GM21737 (cell line): ENCODE measurements around the gene BFSP2.

Experiments used
- ATAC-seq: cut with Tn5 transposase; IDR thresholded peaks from one replicate; pipeline ENCODE4 v1.9.1; 2021; ENCODE audit warnings: mild to moderate bottlenecking, moderate library complexity; ENCODE audit not compliant: unreplicated experiment

The BFSP2 gene, protein sequence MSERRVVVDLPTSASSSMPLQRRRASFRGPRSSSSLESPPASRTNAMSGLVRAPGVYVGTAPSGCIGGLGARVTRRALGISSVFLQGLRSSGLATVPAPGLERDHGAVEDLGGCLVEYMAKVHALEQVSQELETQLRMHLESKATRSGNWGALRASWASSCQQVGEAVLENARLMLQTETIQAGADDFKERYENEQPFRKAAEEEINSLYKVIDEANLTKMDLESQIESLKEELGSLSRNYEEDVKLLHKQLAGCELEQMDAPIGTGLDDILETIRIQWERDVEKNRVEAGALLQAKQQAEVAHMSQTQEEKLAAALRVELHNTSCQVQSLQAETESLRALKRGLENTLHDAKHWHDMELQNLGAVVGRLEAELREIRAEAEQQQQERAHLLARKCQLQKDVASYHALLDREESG

DNA sequence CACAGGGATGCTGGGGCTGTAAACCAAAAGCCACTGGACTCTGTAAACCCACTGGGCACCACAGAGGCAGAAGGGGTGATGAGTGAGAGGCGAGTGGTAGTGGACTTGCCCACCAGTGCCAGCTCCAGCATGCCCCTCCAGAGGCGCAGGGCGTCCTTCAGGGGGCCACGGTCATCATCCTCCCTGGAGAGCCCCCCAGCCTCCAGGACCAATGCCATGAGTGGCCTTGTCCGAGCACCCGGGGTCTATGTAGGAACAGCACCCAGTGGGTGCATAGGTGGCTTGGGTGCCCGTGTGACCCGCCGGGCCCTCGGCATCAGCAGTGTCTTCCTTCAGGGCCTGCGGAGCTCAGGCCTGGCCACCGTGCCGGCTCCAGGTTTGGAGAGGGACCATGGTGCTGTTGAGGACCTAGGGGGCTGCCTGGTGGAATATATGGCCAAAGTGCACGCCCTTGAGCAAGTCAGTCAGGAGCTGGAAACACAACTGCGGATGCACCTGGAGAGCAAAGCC is at the start of gene BFSP2:
BFSP2 (plus strand) TSS at position 51 of the 510 bp plus-strand sequence; CDS start at position 79, 28 bp downstream.
- ATAC-seq: no peak

DNA sequence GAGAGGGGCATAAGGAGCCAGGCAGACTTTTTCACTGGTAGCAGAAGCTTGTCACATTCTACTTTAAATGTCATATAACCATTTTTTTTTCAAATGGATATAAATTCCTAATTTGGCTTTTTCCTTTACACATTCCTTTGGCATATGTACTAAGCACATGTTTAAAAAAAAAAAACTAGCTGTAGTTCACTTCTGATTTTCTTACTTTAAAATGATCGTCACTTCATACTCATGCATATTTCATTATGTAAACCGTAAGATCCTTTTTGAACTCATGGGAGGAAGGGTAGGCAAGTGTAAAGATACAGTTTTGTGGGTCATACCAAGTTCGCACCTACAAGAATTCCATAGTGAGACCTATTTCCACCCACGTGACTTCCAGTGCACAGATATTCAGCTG is 45.1 kb upstream of the BFSP2 start:
- no peak for ATAC-seq

DNA sequence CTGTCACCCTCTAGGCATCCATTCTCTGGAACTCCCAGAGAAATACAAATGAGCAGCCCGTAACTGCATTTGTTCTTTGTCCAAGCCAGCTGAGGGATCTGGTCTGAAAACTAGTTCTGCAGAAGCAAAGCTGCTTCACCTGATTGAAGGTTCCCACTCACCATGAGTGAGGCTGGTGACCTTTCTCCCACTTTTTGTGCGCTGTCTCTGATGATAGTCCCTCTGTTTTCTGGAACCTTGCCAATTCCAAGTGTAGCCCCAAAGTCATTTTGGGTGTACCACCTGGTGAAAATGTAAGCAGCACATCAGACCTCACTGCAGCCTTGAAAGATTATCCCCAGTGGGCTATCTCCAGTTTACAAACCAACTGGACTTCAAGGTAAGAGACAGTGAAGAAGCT is 39.4 kb upstream of the BFSP2 start:
- no peak for ATAC-seq

DNA sequence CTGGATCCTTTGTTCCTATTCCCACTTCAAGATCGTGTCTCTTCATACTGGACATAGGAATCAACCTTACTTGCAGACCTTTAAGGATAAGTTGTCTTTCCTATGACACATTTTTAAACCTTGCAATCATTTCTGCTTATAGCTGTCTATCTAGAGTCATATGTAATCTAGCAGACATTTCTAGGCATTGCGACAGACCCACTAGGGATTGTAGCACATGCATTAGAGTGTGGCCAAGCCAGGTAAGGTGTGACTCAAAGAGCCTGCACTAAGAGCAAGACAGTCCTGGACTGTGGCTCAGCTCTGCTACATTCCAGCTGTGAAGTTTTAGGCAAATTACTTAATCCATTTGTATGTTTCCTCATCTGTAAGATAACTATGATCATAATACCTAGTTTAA is 38.8 kb upstream of the BFSP2 start:
- ATAC-seq: no peak

DNA sequence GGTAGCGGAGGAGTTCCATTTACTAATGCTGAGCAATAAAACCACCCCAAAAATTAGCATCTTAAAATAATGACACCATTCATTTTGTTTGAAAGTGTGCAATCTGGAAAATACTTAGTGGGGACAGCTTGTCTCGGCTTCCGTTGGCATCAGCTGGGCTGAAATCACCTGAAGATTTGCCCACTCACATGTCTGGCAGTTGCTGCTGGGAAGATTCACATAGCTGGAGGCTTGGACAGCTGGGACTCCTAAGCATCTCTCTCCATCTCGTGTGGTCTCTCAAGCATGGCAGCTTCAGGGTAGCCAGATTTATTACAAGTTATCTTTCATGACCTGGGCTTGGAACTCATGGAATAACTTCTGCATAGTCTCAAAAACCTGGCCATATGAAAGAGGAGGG is 38.4 kb upstream of the BFSP2 start:
- ATAC-seq: no peak

DNA sequence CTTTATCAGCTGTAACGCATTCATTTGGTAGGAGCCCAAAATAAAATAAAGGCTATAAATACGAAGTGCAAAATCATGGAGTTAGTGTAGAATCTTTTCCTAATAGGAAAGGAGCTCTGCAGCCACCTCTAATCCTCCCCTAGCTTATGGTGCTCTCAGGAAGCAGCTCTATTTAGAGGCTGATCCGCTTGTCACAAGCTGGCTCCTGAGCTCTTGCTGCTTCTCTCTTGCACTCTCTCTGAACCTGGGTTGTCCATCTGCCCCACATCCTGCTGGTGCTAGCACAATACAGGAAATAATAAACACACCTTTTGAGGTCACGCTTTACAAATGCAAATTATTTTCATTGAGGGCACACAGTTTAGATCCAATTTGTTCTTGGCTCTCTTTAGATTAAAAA is 37.3 kb upstream of the BFSP2 start:
- no peak for ATAC-seq

DNA sequence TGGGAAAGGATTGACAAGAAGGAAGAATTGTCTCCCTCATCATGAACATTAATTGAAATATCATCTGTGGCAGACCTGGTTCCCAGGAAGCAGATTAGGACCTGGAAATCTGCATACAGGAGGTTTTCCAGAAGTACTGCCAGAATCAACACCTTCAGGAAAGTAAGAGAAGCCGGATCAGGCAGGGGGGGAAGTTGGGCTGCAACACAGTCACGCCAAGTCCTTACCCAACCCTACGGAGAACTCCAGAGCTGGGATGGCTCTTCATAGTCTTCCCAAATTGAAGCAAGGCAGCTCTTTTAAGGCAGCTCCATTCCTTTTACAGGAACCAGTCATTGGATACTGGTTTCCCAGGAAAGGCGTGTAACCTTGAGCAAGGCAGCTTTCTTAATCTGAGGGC is 35.2 kb upstream of the BFSP2 start:
- no peak for ATAC-seq

DNA sequence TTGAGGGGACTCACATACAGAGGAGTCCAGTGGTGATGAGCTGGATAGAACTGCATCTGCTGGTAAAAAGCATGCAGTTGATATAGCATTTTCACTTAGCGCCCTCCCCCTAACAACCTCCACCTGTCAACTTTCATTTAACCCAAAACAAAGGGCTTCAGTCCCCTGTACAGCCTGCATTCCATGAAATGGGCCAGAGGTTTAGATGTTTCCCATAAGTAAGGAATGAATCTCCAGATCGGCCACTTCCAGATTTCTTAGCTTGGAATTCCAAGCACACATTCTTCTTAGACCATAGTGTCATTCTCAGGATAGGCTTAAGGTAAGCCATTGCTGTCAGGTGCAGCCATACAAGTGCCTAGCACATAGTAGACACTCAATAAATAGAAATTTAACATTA is 32.9 kb upstream of the BFSP2 start:
- ATAC-seq: no peak

DNA sequence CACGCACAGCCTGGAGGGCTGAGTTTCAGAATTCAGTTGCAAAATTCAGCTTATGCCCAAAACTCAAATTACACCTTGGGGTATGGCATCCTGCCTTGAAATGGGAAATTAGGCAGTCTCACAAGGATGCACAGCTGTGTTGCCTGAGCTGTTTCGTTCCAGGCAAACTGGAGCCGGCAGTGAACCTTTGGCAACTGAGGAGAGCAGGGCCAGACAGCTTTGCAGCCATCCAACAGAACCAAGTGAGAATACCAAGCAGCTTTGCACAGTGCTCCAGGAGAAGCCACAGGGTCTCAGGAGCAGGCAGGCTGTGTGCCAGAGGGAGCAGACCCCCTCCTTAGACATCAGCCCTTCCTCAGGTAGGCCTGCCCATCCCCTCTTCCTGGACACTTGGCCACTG is 32.5 kb upstream of the BFSP2 start:
- ATAC-seq: no peak

DNA sequence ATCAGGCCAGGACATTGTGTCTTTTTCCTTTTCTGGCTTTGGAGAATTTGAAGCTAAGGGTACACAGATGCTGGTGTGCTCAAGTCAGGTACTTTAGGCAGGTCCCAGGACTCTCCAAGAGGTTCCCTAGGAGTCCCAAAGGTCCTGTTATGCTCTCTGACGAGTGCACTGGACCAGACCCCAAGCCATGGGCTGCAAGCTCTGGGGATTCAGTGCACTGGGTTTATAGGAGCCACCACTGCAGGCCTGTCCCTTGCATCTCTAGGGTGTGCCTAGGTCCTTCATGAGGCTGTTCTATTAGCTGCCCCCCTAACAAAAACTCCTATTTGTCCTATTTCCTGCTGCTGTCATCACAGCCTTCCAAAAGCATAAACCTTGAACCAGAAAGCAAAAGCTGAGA is 31.9 kb upstream of the BFSP2 start:
- no peak for ATAC-seq

DNA sequence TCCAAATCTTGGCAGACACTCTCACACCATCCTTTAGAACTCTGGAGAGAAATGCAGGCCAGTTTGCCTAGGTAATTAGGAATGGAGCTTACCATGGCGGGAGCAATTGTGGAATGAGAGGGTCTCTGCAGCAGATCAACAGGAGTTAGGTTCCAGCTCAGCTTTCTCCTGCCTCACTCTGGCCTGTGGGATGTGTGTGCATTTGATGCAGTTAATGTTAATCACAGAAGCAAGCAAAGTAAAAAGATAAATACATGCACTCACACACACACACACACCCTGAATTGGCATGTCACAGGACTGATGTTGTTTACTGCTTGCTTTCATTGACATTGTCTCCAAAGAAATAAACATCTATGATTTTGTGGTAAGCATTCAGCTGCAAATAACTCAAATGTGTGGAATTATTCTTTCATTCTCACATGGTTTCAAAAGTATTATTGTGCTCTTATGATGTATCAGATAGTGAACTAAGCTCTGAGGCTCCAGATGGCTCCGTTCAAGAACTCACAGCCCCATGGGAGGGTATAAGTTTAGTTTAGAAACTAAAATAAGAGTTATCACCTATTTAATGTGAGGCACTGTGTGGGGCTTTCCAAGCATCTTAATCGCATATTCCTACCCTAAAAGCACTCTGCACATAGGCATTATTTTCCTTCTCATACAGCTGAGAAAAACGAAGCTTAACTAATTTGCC is 31.3 kb upstream of the BFSP2 start:
- no peak for ATAC-seq

DNA sequence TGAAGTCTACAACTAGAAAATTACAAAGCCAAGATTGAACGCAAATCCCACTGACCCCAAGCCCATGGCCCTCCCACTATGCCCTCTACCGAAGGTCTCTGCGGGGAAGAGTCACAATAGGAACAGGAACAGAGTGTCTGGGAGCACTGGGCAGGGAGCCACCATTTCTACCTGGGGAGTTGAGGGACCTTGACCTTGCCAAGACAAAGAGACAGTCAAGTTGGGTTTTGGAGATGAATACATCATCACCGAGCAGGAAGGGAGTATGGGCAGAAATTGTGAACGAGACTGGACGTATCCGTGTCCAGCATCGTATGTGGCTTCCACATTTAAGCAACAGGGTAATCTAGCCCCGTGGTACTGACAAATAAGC is 30.8 kb upstream of the BFSP2 start:
- ATAC-seq: no peak

DNA sequence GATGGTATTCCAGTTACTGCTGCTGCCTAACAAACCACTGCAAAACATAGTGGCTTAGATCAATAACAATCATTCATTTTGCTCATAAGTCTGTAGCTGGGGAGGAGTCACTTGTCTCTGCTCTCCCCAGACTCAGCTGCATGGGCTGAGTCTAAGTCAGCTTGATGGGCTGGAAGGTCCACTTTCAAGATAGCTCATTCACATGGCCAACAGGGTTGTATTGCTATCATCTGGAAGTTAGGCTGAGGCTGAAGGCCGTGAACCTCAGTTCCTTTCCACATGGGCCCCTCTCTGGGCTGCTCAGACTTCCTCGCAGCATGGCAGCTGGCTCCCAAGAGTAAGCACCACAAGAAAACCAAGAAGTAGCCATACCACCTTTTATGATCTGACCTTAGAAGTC is 28.7 kb upstream of the BFSP2 start:
- no peak for ATAC-seq

DNA sequence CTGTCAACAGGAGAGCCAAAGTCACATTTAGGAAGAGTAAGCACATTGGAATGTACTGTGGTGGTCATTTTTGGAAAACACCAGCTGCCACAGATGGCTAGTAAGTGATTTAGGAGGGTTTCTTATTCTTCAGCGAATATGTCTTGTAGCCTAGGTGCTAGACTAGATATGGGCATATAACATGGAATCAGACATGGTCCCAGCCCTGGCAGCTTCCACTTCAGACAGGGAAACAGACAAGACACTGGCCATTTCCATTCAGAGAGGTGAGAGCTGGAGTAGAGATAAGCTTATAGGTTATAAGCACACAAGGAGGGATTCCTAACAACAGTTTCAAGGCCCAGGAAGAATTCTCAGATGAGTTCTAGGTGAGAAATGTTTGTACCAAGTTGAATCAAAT is 28.2 kb upstream of the BFSP2 start:
- no peak for ATAC-seq

DNA sequence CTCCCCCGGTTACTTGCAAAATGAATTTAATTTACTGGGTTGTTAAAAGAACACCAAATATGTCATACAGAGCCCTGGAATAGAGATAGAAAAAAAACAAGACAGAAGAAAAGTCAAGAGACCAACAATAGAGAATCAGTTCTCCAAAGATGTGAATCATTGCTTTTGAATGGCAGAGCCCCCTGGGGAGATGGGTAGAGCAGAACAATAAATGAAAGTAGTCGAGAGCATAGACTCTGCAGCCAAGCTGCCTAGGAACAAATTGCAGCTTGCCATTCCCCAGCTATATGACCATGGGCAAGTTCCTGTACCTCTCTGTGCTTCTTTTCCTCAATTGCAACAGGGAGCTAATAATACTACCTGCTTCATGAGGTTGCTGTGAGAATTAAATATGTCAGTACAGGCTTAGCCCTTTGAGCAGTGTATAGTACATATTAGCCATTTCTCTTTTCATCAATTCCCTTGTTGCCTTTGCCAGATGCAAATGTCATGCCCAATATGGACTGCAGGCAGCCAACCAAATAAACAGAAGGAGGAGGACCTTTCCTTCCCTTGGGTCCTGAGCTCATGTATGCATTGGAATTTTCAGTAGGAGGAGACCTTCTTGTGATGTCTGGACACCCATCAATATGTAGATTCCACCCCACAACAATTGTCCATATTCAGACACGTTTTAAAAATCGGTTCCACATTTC is 25.0 kb upstream of the BFSP2 start:
- ATAC-seq: no peak

DNA sequence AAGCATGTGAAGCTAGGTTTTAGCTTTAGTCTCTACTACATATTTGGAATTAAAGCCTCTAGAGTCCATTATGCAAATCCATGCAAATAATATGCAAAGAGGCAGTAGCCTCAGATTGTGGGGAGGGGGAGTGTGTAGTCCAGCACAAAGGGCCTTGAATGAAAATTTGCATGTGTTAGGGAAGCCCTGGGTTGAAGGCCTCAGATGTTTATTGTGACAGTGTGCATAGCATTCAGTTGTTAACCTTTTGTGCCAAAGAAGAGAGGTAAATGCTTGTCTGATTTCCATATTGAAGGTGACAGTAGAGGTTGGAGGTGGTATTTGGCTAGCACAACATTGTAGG is 24.5 kb upstream of the BFSP2 start:
- ATAC-seq: no peak

DNA sequence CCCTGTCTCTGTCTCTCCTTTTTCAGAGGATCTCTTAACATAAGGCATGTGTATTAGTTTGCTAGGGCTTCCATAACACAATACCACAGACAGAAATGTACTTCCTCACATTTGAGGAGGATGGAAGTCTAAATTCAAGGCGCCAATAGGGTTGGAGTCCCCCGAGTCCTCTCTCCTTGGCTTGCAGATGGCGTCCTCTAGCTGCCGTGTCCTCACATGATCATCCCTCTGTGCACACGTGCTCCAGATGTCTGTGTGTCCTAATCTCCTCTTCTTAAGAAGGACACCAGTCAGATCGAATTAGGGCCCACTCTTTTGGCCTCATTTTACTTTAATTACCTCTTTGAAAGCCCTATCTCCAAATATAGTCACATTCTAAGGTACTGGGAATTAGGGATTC is 23.0 kb upstream of the BFSP2 start:
- no peak for ATAC-seq

DNA sequence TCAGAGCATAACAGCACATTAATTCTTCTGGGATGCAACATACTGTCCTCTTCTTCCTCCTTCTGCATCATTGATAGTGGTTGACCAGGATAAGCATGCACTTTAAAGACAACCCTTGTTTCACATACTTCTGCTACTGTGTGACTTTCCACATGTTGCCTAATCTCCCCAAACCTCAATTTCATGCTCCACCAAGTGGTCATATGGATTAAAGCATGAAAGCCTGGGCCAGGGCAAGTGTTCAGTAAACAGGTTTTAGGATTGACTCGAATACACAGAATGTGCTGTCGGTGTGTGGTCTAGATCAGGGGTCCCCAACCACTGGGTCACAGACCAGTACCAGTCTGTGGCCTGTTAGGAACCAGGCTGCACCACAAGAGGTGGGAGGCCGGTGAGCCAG is 22.5 kb upstream of the BFSP2 start:
- ATAC-seq: no peak

DNA sequence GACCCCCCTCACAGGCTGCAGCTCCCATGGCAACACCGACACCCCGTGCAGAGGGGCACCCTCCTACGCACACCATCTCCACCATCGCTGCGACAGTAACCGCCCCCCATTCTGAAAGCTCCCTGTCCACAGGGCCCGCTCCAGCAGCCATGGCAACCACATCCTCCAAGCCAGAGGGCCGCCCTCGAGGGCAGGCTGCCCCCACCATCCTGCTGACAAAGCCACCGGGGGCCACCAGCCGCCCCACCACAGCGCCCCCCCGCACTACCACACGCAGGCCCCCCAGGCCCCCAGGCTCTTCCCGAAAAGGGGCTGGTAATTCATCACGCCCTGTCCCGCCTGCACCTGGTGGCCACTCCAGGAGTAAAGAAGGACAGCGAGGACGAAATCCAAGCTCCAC is 19.9 kb upstream of the BFSP2 start:
- no peak for ATAC-seq

DNA sequence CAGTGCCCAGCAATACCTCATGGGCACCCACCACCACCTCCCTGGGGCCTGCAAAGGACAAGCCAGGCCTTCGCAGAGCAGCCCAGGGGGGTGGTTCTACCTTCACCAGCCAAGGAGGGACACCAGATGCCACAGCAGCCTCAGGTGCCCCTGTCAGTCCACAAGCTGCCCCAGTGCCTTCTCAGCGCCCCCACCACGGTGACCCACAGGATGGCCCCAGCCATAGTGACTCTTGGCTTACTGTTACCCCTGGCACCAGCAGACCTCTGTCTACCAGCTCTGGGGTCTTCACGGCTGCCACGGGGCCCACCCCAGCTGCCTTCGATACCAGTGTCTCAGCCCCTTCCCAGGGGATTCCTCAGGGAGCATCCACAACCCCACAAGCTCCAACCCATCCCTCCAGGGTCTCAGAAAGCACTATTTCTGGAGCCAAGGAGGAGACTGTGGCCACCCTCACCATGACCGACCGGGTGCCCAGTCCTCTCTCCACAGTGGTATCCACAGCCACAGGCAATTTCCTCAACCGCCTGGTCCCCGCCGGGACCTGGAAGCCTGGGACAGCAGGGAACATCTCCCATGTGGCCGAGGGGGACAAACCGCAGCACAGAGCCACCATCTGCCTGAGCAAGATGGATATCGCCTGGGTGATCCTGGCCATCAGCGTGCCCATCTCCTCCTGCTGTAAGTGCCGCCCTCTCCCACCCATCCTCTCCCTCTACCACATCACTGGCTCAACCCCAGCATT is 19.2 kb upstream of the BFSP2 start:
- no peak for ATAC-seq
